ENCODE results near the gene POP7.

POP7 gene

GRCh38 chr7:100675105-100675451 lies 30.8 kb upstream of the POP7 start:
- Histone ChIP-seq H3K36me3 (peaks cover 32% of the 10 kb centered on the region), H3K9me3 (ENCODE audit: severe bottlenecking) (no peaks in the 10 kb centered on the region), H3K27ac (no peak overlapping the region), H3K27me3 (ENCODE audit: insufficient read depth, low read depth, severe bottlenecking) (no peaks in the 10 kb centered on the region), H3K4me3 (ENCODE audit: low read depth, low read length) (peak overlapping the region; percentile 94)
- DNase-seq: no peak
- no peak for TF ChIP-seq CTCF (IDR thresholded peaks at IDR 0.05; ENCODE audit: low read depth, low read length)

GRCh38 chr7:100675581-100676350 lies 30.2 kb upstream of the POP7 start:
- no peak for TF ChIP-seq CTCF (IDR thresholded peaks at IDR 0.05; ENCODE audit: low read depth, low read length)
- DNase-seq: peak; percentile 44
- H3K4me3 ChIP-seq (ENCODE audit: low read depth, low read length): peak overlapping the region; percentile 94
- no peaks in the 10 kb centered on the region for H3K9me3 ChIP-seq (ENCODE audit: severe bottlenecking)
- H3K36me3 ChIP-seq: peaks cover 39% of the 10 kb centered on the region
- H3K27ac ChIP-seq: no peak overlapping the region
- H3K27me3 ChIP-seq (ENCODE audit: insufficient read depth, low read depth, severe bottlenecking): no peaks in the 10 kb centered on the region

- H3K27me3 ChIP-seq (ENCODE audit: insufficient read depth, low read depth, severe bottlenecking): no peaks in the 10 kb centered on the region
- peaks cover 45% of the 10 kb centered on the region for H3K36me3 ChIP-seq
- H3K27ac ChIP-seq: no peak overlapping the region
- DNase-seq: no peak
- H3K4me3 ChIP-seq (ENCODE audit: low read depth, low read length): no peak overlapping the region
- no peaks in the 10 kb centered on the region for H3K9me3 ChIP-seq (ENCODE audit: severe bottlenecking)
- TF ChIP-seq CTCF (IDR thresholded peaks at IDR 0.05; ENCODE audit: low read depth, low read length): no peak
Observed at GRCh38 chr7:100676501-100677306, 29.2 kb upstream of the POP7 start.

- Histone ChIP-seq H3K9me3 (ENCODE audit: severe bottlenecking) (no peaks in the 10 kb centered on the region), H3K27ac (no peak overlapping the region), H3K4me3 (ENCODE audit: low read depth, low read length) (no peak overlapping the region), H3K27me3 (ENCODE audit: insufficient read depth, low read depth, severe bottlenecking) (no peaks in the 10 kb centered on the region), H3K36me3 (peaks cover 54% of the 10 kb centered on the region)
- DNase-seq: no peak
- no peak for TF ChIP-seq CTCF (IDR thresholded peaks at IDR 0.05; ENCODE audit: low read depth, low read length)
Observed at GRCh38 chr7:100677308-100678267, 28.3 kb upstream of the POP7 start.

GRCh38 chr7:100678291-100678984 lies 27.5 kb upstream of the POP7 start:
- Histone ChIP-seq H3K27ac (no peak overlapping the region; the same call in 1 of the 2 replicates), H3K4me3 (ENCODE audit: low read depth, low read length) (no peak overlapping the region), H3K27me3 (ENCODE audit: insufficient read depth, low read depth, severe bottlenecking) (no peaks in the 10 kb centered on the region), H3K9me3 (ENCODE audit: severe bottlenecking) (no peaks in the 10 kb centered on the region), H3K36me3 (peaks cover 62% of the 10 kb centered on the region)
- no peak for TF ChIP-seq CTCF (IDR thresholded peaks at IDR 0.05; ENCODE audit: low read depth, low read length)
- no peak for DNase-seq

Data from WERI-Rb-1 (cell line).